HK-2 (cell line): ENCODE data around the gene VIPR2.
"Not testable (repeated sequence)": the region's sequence is repeated elsewhere in the genome, so short reads cannot be mapped to it uniquely, and the experiment has no call there.

ENCODE experiments used
- DNase-seq: peaks from one replicate; pipeline ENCODE4 v3.0.0-alpha.2; 2018; ENCODE audit not compliant: unreplicated experiment

Gene VIPR2

GRCh38 chr7:159139202-159139601 is 5.5 kb downstream of the VIPR2 start:
- no peak for DNase-seq

- no peak for DNase-seq
Observed at GRCh38 chr7:159138508-159138907, 6.2 kb downstream of the VIPR2 start.

- no peak for DNase-seq
Observed at GRCh38 chr7:159137906-159138305, 6.8 kb downstream of the VIPR2 start.

GRCh38 chr7:159136846-159137245 is 7.8 kb downstream of the VIPR2 start:
- DNase-seq = no peak

- no peak for DNase-seq
Observed at GRCh38 chr7:159136442-159136841, 8.2 kb downstream of the VIPR2 start.

- DNase-seq = no peak
Observed at GRCh38 chr7:159136013-159136412, 8.7 kb downstream of the VIPR2 start.

GRCh38 chr7:159132670-159133443 is 11.8 kb downstream of the VIPR2 start:
- DNase-seq = not testable (repeated sequence)

- DNase-seq = no peak
Observed at GRCh38 chr7:159130820-159131219, 13.8 kb downstream of the VIPR2 start.

GRCh38 chr7:159130199-159130775 is 14.4 kb downstream of the VIPR2 start:
- DNase-seq = no peak

- DNase-seq = no peak
Observed at GRCh38 chr7:159128767-159129166, 15.9 kb downstream of the VIPR2 start.

- DNase-seq = no peak
Observed at GRCh38 chr7:159127691-159128642, 16.7 kb downstream of the VIPR2 start.

- no peak for DNase-seq
Observed at GRCh38 chr7:159126311-159127260, 18.1 kb downstream of the VIPR2 start.

- DNase-seq = no peak
Observed at GRCh38 chr7:159125955-159126270, 18.8 kb downstream of the VIPR2 start.

- DNase-seq = no peak
Observed at GRCh38 chr7:159125104-159125954, 19.3 kb downstream of the VIPR2 start.

- DNase-seq = not testable (repeated sequence)
Observed at GRCh38 chr7:159123793-159124192, 20.9 kb downstream of the VIPR2 start.

GRCh38 chr7:159123294-159123693 is 21.4 kb downstream of the VIPR2 start:
- DNase-seq = not testable (repeated sequence)

GRCh38 chr7:159122276-159122675 is 22.4 kb downstream of the VIPR2 start:
- no peak for DNase-seq

GRCh38 chr7:159121476-159121875 is 23.2 kb downstream of the VIPR2 start:
- no peak for DNase-seq

GRCh38 chr7:159121068-159121467 is 23.6 kb downstream of the VIPR2 start:
- DNase-seq = no peak

- no peak for DNase-seq
Observed at GRCh38 chr7:159120540-159120919, 24.1 kb downstream of the VIPR2 start.
